ENCODE data around the gene RXFP2.

DNA sequence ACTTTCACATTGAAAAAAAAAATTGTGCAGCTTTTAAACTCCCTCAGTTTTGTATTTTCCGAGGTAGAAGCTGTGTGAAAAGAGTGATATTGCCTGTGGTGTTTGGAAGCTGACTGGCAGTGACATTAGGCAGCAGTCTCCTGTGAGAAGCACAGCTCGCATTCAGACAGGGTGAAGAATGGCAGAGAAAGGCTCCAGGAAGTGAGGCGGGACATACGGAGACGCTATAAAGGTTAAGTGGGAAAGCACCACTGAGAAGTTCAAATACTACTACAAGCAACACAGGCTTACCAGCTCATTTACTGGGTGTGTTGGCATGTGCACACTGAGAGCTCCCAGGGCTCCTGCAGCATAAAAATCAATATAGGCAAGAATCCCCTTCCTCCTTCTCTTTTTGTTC lies 88.4 kb downstream of the RXFP2 start:
- no peak for TF ChIP-seq SP1 (IDR thresholded peaks at IDR 0.05)
- TF ChIP-seq ARNT (IDR thresholded peaks at IDR 0.05): no peak
- no peak for TF ChIP-seq FOXM1 (IDR thresholded peaks at IDR 0.05; ENCODE audit: borderline replicate concordance)
- no peak for TF ChIP-seq SUZ12 (IDR thresholded peaks at IDR 0.05)
- TF ChIP-seq ZNF384 (IDR thresholded peaks at IDR 0.05): no peak
- TF ChIP-seq FOXA1 (IDR thresholded peaks at IDR 0.05): no peak
- no peak for TF ChIP-seq L3MBTL2 (conservative IDR thresholded peaks at IDR 0.05)
- TF ChIP-seq HDGF (IDR thresholded peaks at IDR 0.05; ENCODE audit: borderline replicate concordance): no peak
- TF ChIP-seq BHLHE40 (IDR thresholded peaks at IDR 0.05; ENCODE audit: borderline replicate concordance): no peak
- TF ChIP-seq FOXK2 (IDR thresholded peaks at IDR 0.05): no peak
- no peak for TF ChIP-seq CTBP1 (IDR thresholded peaks at IDR 0.05; ENCODE audit: borderline replicate concordance)
- no peak for TF ChIP-seq NFRKB (IDR thresholded peaks at IDR 0.05)
- no peak for TF ChIP-seq TARDBP (IDR thresholded peaks at IDR 0.05)

Measured in HEK293T (cell line).